HUES6 (cell line): ENCODE measurements around the gene KLHDC3.

Source experiments
- H3K27ac ChIP-seq: 2 replicates; pipeline ENCODE4 v1.7.0; 2013; ENCODE audit warnings: low read depth, mild to moderate bottlenecking, low read length, inconsistent platforms
- H3K27me3 ChIP-seq: 2 replicates; pipeline ENCODE4 v1.6.1; 2013; ENCODE audit warnings: low read length; ENCODE audit not compliant: control insufficient read depth, insufficient read depth
- H3K36me3 ChIP-seq: 2 replicates; pipeline ENCODE4 v1.6.1; 2013; ENCODE audit warnings: low read length; ENCODE audit not compliant: control insufficient read depth, insufficient read depth
- H3K4me1 ChIP-seq: 2 replicates; pipeline ENCODE4 v1.6.1; 2013; ENCODE audit warnings: low read length; ENCODE audit not compliant: control insufficient read depth, insufficient read depth
- H3K4me3 ChIP-seq: 2 replicates; pipeline ENCODE4 v1.5.1; 2013; ENCODE audit warnings: low read depth, low read length
- H3K9ac ChIP-seq: one replicate; pipeline ENCODE4 v1.6.1; 2013; ENCODE audit warnings: mild to moderate bottlenecking, low read length
- H3K9me3 ChIP-seq: 2 replicates; pipeline ENCODE4 v1.6.1; 2013; ENCODE audit warnings: low read depth, low read length; ENCODE audit not compliant: control insufficient read depth, insufficient read depth

Gene KLHDC3

DNA sequence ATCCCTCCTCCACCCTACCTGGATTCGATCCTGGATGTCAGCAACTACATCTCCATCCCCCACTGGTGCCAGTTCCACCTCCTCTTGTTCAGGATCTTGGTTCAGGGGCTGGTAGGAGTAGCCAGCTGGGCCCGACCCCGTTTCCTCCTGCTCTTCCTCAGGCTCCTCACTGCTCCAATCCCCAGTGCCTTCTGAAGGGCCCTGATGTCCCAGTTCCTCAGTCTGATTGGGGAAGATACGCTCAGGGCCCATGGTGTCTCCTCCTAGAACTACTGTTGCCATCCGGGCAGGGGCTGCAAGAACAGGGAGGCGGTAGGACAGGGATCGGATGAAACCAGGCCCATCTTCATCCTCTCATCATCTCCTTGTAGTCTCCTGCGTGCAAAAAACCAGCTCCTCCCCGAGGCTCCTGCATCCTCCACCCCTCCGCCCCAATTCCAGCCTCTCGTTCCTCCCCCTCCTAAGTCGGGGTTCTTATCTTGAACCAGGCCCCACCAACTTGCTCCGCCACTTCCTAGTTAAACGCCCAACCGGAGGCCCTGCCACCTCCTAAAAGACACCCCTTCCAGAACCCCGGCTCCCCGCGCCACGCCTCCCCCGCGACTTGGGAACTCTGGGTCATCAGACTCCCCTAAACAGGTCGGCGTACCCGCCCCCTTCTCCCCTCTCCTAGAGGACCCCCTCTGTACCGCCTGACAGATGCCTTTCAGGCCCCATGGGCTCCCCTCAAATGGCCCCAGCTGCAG, 779 bp upstream of the KLHDC3 start:
- Histone ChIP-seq H3K9ac (peak overlapping the region; percentile 41), H3K27ac (no peak overlapping the region), H3K36me3 (peaks cover 54% of the 10 kb centered on the region), H3K4me3 (peak overlapping the region; percentile 62), H3K9me3 (no peaks in the 10 kb centered on the region), H3K27me3 (no peaks in the 10 kb centered on the region), H3K4me1 (peaks cover 8% of the 10 kb centered on the region)

DNA sequence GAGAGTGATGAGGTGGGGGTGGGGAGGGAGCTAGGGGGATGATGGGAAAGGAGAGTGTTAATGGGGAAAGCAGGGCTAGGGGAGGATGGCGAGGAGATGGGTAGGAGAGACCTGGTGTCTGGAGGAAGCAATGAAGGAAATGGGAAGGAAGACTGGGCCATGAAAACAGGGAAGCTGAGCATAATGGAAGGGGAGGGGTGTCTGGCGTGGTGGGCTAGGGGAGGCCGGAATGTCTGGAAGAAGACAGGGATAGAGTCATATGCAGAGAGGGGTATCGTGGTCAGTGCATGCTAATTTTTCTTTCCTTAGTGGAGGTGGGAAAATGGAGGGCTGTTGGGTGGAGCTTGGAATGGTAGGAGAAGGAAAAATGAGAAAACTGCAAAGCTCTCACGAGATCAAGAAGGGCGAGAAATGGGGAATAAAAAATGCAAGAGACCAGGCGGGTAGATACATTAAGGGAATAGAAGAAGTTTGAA, 423 bp downstream of the KLHDC3 start:
- no peak overlapping the region; the same call in 1 of the 2 replicates for H3K27ac ChIP-seq
- no peaks in the 10 kb centered on the region for H3K9me3 ChIP-seq
- H3K9ac ChIP-seq: peak overlapping the region; percentile 84
- no peaks in the 10 kb centered on the region for H3K27me3 ChIP-seq
- H3K4me1 ChIP-seq: peaks cover 8% of the 10 kb centered on the region
- H3K36me3 ChIP-seq: peaks cover 52% of the 10 kb centered on the region
- peak overlapping the region; percentile 93 for H3K4me3 ChIP-seq

DNA sequence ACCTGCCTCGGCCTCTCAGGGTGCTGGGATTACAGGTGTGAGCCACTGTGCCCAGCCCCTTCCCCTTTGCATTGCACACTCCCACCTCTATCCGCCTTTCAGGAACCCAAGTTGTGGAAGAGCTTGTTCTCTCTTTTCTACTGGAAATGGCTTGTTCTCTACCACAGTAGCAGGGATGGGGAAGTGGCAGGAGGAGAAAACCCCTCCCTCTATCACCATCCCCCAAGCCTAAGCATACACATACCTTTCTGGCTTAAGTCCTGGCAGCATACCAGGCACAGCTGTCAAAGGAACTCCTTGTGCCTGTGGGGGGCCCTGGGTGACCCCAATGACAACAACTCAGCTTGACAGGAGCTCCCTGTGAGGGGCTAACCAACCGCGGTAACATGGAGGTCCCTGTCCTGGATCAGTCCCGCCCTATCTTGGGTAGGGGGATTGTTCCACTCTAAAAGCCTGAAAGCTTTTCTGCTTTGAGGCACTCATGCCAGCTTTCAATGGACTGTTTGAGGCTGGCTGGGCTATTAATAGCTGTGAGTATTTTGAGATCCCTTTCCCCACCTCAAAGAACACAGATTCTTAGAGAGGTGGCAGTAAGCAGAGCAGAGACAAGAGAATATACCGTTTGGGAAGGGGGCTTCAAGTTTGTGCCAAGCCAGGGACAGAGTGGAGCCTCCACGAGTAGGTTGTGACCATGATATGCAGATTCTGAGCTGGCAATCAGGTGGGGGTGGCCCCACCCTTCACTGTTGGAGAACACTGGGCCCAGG, 2.3 kb downstream of the KLHDC3 start:
- Histone ChIP-seq H3K27ac (no peak overlapping the region), H3K4me3 (no peak overlapping the region), H3K4me1 (peaks cover 13% of the 10 kb centered on the region), H3K27me3 (no peaks in the 10 kb centered on the region), H3K9ac (no peak overlapping the region), H3K9me3 (no peaks in the 10 kb centered on the region), H3K36me3 (peaks cover 41% of the 10 kb centered on the region)

DNA sequence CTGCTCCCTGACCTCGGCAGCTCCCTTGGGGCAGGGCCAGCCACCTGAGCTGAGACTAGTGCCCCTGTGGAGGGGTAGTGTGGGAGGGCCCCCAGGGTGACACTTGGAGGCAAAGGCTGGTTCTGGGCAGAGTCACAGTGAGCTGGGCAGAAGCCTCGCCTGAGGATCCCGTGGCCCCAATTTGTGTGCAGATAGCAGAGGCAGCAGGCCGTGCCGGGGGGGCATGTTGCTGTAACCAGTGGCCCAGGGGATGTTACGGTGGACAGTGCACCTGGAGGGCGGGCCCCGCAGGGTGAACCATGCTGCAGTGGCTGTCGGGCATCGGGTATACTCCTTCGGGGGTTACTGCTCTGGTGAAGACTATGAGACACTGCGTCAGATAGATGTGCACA, 2.9 kb downstream of the KLHDC3 start:
- no peak overlapping the region for H3K9ac ChIP-seq
- H3K36me3 ChIP-seq: peaks cover 36% of the 10 kb centered on the region
- no peak overlapping the region for H3K27ac ChIP-seq
- H3K4me3 ChIP-seq: no peak overlapping the region
- peaks cover 13% of the 10 kb centered on the region for H3K4me1 ChIP-seq
- no peaks in the 10 kb centered on the region for H3K27me3 ChIP-seq
- H3K9me3 ChIP-seq: no peaks in the 10 kb centered on the region

DNA sequence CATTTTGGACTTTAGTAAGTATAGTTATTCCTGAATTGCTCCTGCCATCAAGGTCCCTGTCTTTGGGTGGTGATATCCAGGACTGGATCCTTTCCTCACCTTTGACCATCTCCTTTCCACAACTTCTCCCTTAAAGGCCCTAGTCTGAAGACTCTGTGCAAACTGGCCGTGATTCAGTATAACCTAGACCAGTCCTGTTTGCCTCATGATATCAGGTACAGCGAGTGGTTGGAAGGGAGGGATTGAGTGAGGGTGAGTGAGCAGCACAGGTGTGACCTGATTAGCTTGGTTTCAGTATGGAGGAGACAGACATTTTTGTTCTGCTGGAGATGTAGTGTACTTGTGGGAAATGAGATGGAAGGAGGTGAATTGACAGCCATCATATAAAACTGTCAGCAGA, 5.1 kb downstream of the KLHDC3 start:
- no peaks in the 10 kb centered on the region for H3K27me3 ChIP-seq
- H3K9me3 ChIP-seq: no peaks in the 10 kb centered on the region
- H3K27ac ChIP-seq: no peak overlapping the region
- no peak overlapping the region for H3K9ac ChIP-seq
- peaks cover 32% of the 10 kb centered on the region for H3K36me3 ChIP-seq
- peaks cover 5% of the 10 kb centered on the region; the same call in 1 of the 2 replicates for H3K4me1 ChIP-seq
- no peak overlapping the region for H3K4me3 ChIP-seq

DNA sequence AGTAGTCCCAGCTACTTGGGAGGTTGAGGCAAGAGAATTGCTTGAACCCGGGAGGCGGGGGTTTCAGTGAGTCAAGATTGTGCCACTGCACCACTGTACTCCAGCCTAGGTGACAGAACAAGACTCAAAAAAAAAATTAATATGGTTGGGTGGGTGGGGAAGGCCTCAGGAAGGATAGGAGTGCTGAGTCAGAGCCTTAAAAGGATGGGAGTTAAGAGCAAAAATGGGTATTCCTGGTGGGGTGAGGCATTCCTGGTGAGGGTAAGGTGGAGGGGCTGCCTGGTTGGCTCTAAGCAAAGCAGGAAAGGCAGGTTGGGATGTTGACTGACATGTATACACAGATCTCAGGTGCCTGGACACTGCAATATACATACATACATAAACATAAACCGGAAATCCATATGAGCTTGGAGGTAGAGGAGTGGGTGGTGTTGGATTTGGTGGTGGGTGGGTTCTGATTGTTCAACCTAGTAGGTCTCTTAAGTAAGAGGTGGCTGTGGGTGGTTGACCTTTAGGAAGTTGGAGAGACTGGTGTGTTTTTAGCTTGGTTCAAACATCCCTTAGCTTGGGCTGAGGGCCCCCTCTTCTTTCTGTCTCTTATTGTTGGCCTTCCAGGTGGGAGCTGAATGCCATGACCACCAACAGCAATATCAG, 6.1 kb downstream of the KLHDC3 start:
- H3K36me3 ChIP-seq: peaks cover 42% of the 10 kb centered on the region
- H3K4me1 ChIP-seq: peaks cover 5% of the 10 kb centered on the region; the same call in 1 of the 2 replicates
- H3K27ac ChIP-seq: no peak overlapping the region
- no peaks in the 10 kb centered on the region for H3K9me3 ChIP-seq
- no peaks in the 10 kb centered on the region for H3K27me3 ChIP-seq
- 0 out of 2 replicates have a peak overlapping the region, but pooled peaks have one; percentile 93 for H3K4me3 ChIP-seq
- peak overlapping the region; percentile 39 for H3K9ac ChIP-seq

DNA sequence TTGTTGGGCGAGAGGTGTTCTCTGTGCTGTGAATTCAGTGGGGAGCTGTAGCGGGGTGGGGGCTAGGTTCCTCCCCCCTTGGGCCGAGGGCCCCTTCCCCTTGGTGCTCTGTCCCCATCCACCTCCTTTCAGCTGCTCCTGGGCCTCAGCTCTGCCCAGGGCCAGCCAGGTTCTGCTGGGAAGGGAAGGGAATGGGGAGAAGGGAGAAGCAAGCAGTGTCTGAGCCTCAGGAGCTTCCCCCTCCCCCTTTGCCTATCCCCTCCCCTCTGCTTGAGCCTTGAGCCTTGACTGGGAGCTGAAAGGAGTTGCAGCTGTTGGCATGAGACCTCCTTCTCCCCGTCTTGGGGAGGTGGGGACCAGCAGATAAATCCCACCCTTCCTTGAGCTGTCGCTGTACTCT, 6.8 kb downstream of the KLHDC3 start:
- peaks cover 46% of the 10 kb centered on the region for H3K36me3 ChIP-seq

DNA sequence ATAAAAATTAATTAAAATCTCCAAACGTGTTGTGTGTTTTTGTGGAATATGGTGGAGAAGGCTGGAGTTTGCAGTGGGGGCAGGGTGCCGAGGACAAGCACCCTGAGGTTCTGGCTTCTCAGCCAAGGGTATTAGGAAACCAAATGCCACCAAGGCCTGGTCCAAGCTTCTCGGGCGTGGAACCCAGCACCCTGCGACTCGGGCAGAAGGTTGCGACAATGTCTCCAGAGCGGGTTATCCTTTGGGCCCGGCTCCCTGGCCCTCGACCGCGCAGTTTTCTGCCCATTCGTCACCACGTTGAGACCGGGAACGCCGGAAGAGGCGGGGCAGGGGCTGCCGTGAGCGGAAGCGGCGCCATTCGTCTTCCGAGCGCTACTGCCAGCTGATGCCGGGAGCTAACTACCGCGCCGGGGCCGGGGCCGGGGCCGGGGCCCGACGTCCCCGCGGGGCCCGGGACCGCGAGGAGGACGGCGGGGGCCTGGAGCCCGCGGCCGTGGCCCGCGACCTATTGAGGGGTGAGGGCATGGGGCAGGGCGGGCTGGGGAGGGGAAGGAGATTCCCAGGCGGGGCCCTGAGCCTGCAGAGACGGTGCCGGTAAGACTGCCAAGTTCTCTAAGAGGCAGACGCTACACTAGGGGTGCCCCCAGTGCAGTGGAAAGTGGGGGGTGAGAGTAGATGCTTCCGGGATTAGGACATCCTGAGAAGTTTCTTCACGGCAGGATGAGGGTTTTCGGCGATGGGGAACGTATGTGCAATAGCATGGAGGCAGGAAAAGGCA, 7.4 kb downstream of the KLHDC3 start, which contains the start of gene RRP36:
Gene RRP36, plus strand, starts transcription at position 354 of the 778 bp plus-strand sequence. Its CDS starts 32 bp downstream, at position 386.
- Histone ChIP-seq H3K27me3 (no peaks in the 10 kb centered on the region), H3K4me3 (peak within 1 kb of the TSS; percentile 93), H3K27ac (peak within 1 kb of the TSS; percentile 76), H3K9ac (peak within 1 kb of the TSS; percentile 96), H3K4me1 (peaks cover 5% of the 10 kb centered on the region; the same call in 1 of the 2 replicates), H3K36me3 (peaks cover 52% of the 10 kb centered on the region), H3K9me3 (no peaks in the 10 kb centered on the region)

More for the DNA sequence above, 6.8 kb downstream of the KLHDC3 start:
- Histone ChIP-seq H3K27ac (peak overlapping the region; percentile 76), H3K4me3 (peak overlapping the region; percentile 93), H3K27me3 (no peaks in the 10 kb centered on the region), H3K9ac (peak overlapping the region; percentile 76), H3K9me3 (no peaks in the 10 kb centered on the region), H3K4me1 (peaks cover 5% of the 10 kb centered on the region; the same call in 1 of the 2 replicates)

DNA sequence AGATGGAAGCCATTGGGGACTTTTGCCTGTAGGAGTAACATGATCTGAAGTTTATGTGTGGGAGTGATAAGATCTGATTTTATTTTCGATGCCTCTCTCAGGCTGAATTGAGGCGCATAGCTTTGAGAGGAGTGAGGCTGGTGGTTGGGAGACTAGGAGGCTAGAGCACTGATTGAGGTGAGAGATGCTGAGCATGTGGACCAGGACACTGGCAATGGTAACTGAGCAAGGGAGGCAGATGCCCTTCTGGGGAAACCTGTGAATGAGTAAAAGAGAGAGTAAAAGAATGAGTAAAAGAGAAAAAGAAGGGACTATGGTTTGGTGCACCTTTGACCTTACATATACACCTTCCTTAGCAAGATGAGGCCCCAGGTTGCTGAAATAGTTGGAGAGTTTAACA, 10.4 kb downstream of the KLHDC3 start:
- H3K36me3 ChIP-seq: peaks cover 63% of the 10 kb centered on the region
- H3K27me3 ChIP-seq: no peaks in the 10 kb centered on the region
- H3K27ac ChIP-seq: no peak overlapping the region
- H3K4me1 ChIP-seq: peaks cover 5% of the 10 kb centered on the region; the same call in 1 of the 2 replicates
- H3K4me3 ChIP-seq: no peak overlapping the region
- H3K9ac ChIP-seq: no peak overlapping the region
- no peaks in the 10 kb centered on the region for H3K9me3 ChIP-seq

DNA sequence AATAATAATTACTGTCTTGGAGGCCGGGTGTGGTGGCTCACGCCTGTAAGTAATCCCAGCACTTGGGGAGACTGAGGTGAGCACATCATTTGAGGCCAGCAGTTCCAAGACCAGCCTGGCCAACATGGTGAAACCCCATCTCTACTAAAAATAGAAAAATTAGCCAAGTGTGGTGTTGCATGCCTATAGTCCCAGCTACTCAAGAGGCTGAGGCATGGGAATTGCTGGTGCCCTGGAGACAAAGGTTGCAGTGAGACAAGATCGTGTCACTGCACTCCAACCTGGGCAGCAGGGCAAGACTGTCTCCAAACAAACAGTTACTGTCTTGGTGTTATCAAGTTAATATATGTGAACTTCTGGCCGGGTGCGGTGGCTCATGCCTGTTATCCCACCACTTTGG, 12.3 kb downstream of the KLHDC3 start:
- H3K9ac ChIP-seq: no peak overlapping the region
- H3K4me3 ChIP-seq: no peak overlapping the region
- H3K36me3 ChIP-seq: peaks cover 67% of the 10 kb centered on the region
- no peaks in the 10 kb centered on the region for H3K4me1 ChIP-seq
- no peaks in the 10 kb centered on the region for H3K9me3 ChIP-seq
- no peaks in the 10 kb centered on the region for H3K27me3 ChIP-seq
- no peak overlapping the region for H3K27ac ChIP-seq
